Activated T-cell treated with anti-CD3 and anti-CD28 coated beads, Interleukin-2, amount 50 U/mL, for 4 hours (primary cell): ENCODE measurements around the gene SPATA2. TPM values are rescaled to one million over a fixed set of nuclear protein-coding genes. Genes with fewer than 3 reads are reported as not detected.
"Not testable (repeated sequence)": the region's sequence is repeated elsewhere in the genome, so short reads cannot be mapped to it uniquely, and the experiment has no call there.

ENCODE experiments used
- ATAC-seq, 2 donors: fragments of 200-7000 bp; cut with Tn5 transposase; one replicate each; pipeline ENCODE4 v1.10.0; 2021
- DNase-seq: peaks from one replicate; pipeline ENCODE4 v3.0.0-alpha.2; 2020
- H3K27me3 Mint-ChIP-seq: one replicate; pipeline ENCODE4 v1.8.0; 2021; ENCODE audit warnings: low read depth, mixed read lengths
- H3K36me3 Mint-ChIP-seq: one replicate; pipeline ENCODE4 v1.8.0; 2022; ENCODE audit warnings: mixed read lengths; ENCODE audit not compliant: insufficient read depth
- H3K4me1 Mint-ChIP-seq: one replicate; pipeline ENCODE4 v1.8.0; 2021; ENCODE audit warnings: low read depth, mixed read lengths
- H3K4me3 Mint-ChIP-seq: one replicate; pipeline ENCODE4 v1.8.0; 2021; ENCODE audit warnings: mild to moderate bottlenecking, moderate library complexity, mixed read lengths
- H3K9me3 Mint-ChIP-seq: one replicate; pipeline ENCODE4 v1.8.0; 2021; ENCODE audit warnings: mixed read lengths
- total RNA-seq, 3 donors: library from RNA; stranded (reverse); gene quantifications; one replicate each; pipeline ENCODE4 v1.2.1, GENCODE V29; 2021

SPATA2 gene
- total RNA-seq: 10 to 100 TPM; 13.3 to 15.0 (median 13.3) TPM

- Mint-ChIP-seq H3K4me3 (peak within 1 kb of the TSS; percentile 98), H3K9me3 (no peaks in the 10 kb centered on the region), H3K36me3 (no peaks in the 10 kb centered on the region), H3K4me1 (peaks cover 38% of the 10 kb centered on the region), H3K27me3 (no peaks in the 10 kb centered on the region)
- peak; percentile 89 for DNase-seq
- peak; percentile 85 to 88 for ATAC-seq
Measured at GRCh38 chr20:49915380-49916145, at the start of gene SPATA2. Gene SPATA2 (minus strand): TSS chr20:49915529. CDS start chr20:49908490, 7,039 bp downstream.

DNA sequence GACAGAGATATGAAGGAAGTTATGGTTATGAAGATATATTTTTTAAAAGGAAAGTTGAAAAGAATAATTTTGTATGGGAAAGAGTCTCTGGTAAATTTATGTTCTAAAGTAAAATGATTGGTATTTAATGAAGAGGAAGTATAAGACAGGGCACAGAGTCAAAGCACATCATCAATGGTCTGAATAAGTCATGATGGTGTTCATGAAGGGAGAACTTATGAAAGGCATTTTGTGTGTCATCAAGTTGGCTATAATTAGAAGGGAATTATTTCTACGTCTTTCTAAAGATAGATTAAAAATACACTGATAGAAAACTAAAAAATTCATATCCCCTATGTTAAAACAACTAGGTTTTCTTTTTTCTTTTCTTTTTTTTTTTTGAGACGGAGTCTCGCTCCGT is 46.1 kb upstream of the SPATA2 start:
- peaks cover 15% of the 10 kb centered on the region for H3K36me3 Mint-ChIP-seq
- H3K4me1 Mint-ChIP-seq: peaks cover 4% of the 10 kb centered on the region
- DNase-seq (no peak), ATAC-seq (no peak)
- H3K27me3 Mint-ChIP-seq: no peaks in the 10 kb centered on the region
- no peak overlapping the region for H3K4me3 Mint-ChIP-seq
- no peaks in the 10 kb centered on the region for H3K9me3 Mint-ChIP-seq

DNA sequence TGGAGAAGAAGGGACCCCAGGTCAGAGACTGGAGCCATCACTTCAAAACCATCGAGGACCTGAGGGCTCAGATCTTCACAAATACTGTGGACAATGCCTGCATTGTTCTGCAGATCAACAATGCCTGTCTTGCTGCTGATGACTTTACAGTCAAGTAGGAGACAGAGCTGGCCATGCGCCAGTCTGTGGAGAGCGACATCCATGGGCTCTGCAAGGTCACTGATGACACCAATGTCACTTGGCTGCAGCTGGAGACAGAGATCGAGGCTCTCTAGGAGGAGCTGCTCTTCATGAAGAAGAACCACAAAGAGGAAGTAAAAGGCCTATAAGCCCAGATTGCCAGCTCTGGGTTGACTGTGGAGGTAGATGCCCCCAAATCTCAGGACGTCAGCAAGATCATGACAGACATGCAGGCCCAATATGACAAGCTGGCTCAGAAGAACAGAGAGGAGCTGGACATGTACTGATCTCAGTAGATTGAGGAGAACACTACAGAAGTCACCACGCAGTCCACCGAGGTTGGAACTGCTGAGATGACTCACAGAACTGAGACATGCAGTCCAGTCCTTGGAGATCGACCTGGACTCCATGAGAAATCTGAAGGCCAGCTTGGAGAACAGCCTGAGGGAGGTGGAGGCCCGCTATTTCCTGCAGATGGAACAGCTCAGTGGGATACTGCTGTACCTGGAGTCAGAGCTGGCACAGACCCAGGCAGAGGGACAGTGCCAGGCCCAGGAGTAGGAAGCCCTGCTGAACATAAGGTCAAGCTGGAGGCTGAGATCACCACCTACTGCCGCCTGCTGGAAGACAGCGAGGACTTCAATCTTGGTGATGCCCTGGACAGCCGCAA is 42.0 kb upstream of the SPATA2 start:
- H3K9me3 Mint-ChIP-seq, H3K4me3 Mint-ChIP-seq, H3K27me3 Mint-ChIP-seq, ATAC-seq, H3K4me1 Mint-ChIP-seq, DNase-seq: not testable (repeated sequence)
- peaks cover 31% of the 10 kb centered on the region for H3K36me3 Mint-ChIP-seq

DNA sequence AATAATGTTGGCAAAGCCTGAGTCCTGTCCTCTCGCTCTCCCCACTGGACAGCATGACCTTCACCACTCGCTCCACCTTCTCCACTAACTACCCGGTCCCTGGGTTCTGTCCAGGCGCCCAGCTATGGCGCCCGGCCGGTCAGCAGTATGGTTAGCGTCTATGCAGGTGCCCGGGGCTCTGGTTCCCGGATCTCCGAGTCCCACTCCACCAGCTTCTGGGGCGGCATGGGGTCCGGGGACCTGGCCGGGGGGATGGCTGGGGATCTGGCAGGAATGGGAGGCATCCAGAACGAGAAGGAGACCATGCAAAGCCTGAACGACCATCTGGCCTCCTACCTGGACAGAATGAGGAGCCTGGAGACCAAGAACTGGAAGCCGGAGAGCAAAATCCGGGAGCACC is 41.4 kb upstream of the SPATA2 start:
- Mint-ChIP-seq H3K36me3 (peaks cover 34% of the 10 kb centered on the region), H3K4me3 (no peak overlapping the region), H3K27me3 (no peaks in the 10 kb centered on the region), H3K9me3 (no peaks in the 10 kb centered on the region), H3K4me1 (peaks cover 4% of the 10 kb centered on the region)
- DNase-seq (no peak), ATAC-seq (no peak)

DNA sequence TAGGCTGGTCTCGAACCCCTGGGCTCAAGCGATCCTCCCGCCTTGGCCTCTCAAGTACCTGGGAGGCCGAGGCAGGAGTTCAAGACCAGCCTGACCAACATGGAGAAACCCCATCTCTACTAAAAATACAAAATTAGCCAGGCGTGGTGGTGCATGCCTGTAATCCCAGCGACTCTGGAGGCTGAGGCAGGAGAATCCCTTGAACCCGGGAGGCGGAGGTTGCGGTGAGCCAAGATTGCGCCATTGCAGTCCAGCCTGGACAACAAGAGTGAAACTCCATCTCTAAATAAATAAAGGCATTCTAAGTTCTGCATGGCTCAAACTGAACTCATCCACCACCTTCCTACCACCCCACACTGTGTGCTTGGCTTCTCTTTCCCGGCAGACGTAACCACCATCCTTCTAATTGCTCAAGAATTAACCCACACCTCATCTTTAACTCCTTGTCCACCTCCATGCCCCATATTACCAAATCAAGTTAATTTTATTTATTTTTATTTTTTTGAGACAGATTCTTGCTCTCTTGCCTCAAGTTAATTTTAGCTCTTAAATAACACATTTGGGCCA is 40.6 kb upstream of the SPATA2 start:
- H3K27me3 Mint-ChIP-seq, H3K9me3 Mint-ChIP-seq, DNase-seq, ATAC-seq, H3K4me1 Mint-ChIP-seq, H3K4me3 Mint-ChIP-seq: not testable (repeated sequence)
- peaks cover 35% of the 10 kb centered on the region for H3K36me3 Mint-ChIP-seq

DNA sequence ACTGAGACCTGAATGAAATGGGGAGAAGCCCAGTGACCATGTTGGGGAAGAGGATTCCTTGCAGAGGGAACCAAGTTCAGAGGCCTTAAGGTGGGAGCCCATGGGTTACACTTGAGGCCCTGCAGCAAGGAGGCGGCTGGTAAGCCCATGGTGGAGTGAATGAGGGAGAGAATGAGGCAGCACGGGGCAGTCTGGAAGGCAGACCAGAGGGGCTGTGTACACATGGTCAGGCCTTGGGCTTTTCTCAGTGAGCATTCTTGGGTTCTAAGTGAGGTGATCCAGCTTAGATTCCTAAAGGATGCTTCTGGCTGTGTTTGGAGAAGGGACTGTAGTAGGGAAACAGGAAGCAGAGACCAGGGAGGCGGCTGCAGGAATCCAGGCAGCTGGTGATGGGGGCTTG is 39.8 kb upstream of the SPATA2 start:
- H3K36me3 Mint-ChIP-seq: peaks cover 40% of the 10 kb centered on the region
- H3K9me3 Mint-ChIP-seq: no peaks in the 10 kb centered on the region
- no peak overlapping the region for H3K4me3 Mint-ChIP-seq
- ATAC-seq (no peak), DNase-seq (no peak)
- no peaks in the 10 kb centered on the region for H3K27me3 Mint-ChIP-seq
- H3K4me1 Mint-ChIP-seq: peaks cover 12% of the 10 kb centered on the region

DNA sequence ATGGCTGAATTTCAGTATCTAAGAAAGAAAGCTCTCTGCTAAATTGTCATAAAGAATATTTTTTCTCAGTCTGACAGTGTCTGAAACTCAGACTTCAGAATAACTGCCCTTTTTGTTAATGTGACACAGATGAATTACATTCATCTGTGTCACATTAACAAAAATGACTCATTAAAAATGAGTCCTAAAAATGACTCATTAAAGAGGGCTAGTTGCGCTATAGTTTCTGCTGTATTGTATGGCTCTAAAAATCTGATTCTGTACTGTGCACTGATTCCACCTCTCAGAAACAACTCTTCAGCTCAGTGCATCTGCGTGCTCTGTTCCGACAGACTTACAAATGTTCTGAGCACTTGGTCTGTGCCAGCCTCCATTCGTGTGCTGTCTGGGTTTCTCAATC is 35.8 kb upstream of the SPATA2 start:
- DNase-seq (no peak), ATAC-seq (peak; percentile 92 to 95)
- Mint-ChIP-seq H3K27me3 (no peaks in the 10 kb centered on the region), H3K9me3 (no peaks in the 10 kb centered on the region), H3K4me3 (no peak overlapping the region), H3K36me3 (peaks cover 52% of the 10 kb centered on the region), H3K4me1 (peaks cover 9% of the 10 kb centered on the region)

GRCh38 chr20:49948809-49949507 is 33.6 kb upstream of the SPATA2 start:
- no peak for DNase-seq
- H3K9me3 Mint-ChIP-seq: no peaks in the 10 kb centered on the region
- no peak overlapping the region for H3K4me3 Mint-ChIP-seq
- no peaks in the 10 kb centered on the region for H3K27me3 Mint-ChIP-seq
- ATAC-seq: no peak
- H3K4me1 Mint-ChIP-seq: peaks cover 13% of the 10 kb centered on the region
- H3K36me3 Mint-ChIP-seq: peaks cover 51% of the 10 kb centered on the region

- H3K36me3 Mint-ChIP-seq: peaks cover 51% of the 10 kb centered on the region
- peaks cover 13% of the 10 kb centered on the region for H3K4me1 Mint-ChIP-seq
- ATAC-seq: no peak
- DNase-seq: no peak
- no peaks in the 10 kb centered on the region for H3K27me3 Mint-ChIP-seq
- no peak overlapping the region for H3K4me3 Mint-ChIP-seq
- no peaks in the 10 kb centered on the region for H3K9me3 Mint-ChIP-seq
Measured at GRCh38 chr20:49948178-49948577, 32.8 kb upstream of the SPATA2 start.

DNA sequence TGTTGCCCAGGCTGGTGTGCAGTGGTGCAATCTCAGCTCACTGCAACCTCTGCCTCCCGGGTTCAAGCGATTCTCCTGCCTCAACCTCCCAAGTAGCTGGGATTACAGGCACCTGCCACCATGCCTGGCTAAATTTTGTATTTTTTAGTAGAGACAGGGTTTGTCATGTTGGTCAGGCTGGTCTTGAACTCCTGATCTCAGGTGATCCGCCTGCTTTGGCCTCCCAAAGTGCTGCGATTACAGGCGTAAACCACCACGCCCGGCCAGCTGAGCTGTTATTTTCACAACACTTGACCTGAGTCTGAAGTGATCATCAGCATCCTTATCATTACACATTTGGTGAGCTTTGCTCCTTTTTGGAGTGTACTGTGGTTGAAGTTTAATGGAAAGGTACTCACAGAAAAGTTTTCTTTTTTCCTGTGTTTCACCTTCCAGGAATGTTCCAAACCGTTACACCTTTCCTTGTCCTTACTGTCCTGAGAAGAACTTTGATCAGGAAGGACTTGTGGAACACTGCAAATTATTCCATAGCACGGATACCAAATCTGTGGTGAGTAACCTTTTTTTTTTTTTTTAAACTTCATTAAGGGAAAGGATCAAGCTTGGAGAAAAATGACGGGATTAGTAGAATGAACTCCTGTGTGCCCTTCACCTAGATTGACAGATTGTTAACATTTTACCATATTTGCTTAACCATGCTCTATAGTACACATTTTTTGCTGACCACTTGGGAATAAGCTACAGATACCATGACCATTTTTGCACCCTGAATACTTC is 30.6 kb upstream of the SPATA2 start:
- ATAC-seq (no peak), DNase-seq (no peak)
- Mint-ChIP-seq H3K27me3 (no peaks in the 10 kb centered on the region), H3K4me3 (no peak overlapping the region), H3K36me3 (peaks cover 46% of the 10 kb centered on the region), H3K4me1 (peaks cover 20% of the 10 kb centered on the region), H3K9me3 (no peaks in the 10 kb centered on the region)

DNA sequence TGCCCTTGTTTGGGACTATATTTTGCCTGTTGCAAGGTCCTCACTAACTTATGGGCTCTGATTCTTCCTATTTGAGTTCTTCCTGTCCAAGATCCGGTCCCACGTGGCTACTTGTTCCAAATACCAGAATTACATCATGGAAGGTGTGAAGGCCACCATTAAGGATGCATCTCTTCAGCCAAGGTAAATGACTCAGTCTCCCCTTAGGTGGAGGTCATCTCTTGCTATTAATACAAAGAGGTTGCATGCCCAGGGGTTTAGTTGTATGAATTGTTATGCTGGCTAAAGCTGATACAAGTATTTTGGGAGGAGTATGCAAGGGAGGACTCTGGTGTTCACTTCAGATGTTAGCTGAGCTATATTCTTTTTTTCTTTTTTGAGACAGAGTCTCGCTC is 30.0 kb upstream of the SPATA2 start:
- Mint-ChIP-seq H3K4me3 (no peak overlapping the region), H3K4me1 (peaks cover 18% of the 10 kb centered on the region), H3K27me3 (no peaks in the 10 kb centered on the region), H3K9me3 (no peaks in the 10 kb centered on the region), H3K36me3 (peaks cover 41% of the 10 kb centered on the region)
- no peak for DNase-seq
- no peak for ATAC-seq

- Mint-ChIP-seq H3K9me3 (no peaks in the 10 kb centered on the region), H3K27me3 (no peaks in the 10 kb centered on the region), H3K4me1 (peaks cover 38% of the 10 kb centered on the region), H3K4me3 (no peak overlapping the region), H3K36me3 (peaks cover 31% of the 10 kb centered on the region)
- DNase-seq: no peak
- ATAC-seq: no peak
Measured at GRCh38 chr20:49942942-49943341, 27.6 kb upstream of the SPATA2 start.

DNA sequence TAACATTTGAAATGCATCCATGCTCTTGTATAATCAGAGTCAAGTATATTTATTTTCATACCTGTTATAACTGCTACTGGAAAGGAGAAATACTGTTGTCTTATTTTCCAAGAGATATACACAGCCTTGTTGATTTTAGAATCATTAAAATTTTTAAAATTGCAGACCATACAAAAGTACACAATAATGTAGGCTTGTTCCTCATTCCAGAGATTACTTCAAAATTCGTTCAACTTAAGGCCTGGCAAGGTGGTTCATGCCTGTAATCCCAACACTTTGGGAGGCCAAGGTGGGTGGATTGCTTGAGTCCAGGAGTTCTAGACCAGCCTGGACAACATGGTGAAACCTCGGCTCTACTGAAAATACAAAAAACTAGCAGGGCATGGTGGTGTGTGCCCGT is 27.0 kb upstream of the SPATA2 start:
- Mint-ChIP-seq H3K9me3 (no peaks in the 10 kb centered on the region), H3K36me3 (peaks cover 27% of the 10 kb centered on the region), H3K27me3 (no peaks in the 10 kb centered on the region), H3K4me1 (peaks cover 43% of the 10 kb centered on the region), H3K4me3 (no peak overlapping the region)
- no peak for ATAC-seq
- no peak for DNase-seq
